ENCODE results near the gene BIRC5.
"Not testable (repeated sequence)": the region's sequence is repeated elsewhere in the genome, so short reads cannot be mapped to it uniquely, and the experiment has no call there.

Gene BIRC5

GRCh38 chr17:78214016-78214705 lies at the start of gene BIRC5:
Gene BIRC5, plus strand, starts transcription at chr17:78214253. Its CDS starts 64 bp downstream, at chr17:78214317.
- DNase-seq (ENCODE audit: low read depth), result peak; percentile 56

- no peak for DNase-seq (ENCODE audit: low read depth)
Observed at GRCh38 chr17:78164748-78165607, 49.1 kb upstream of the BIRC5 start.

- no peak for DNase-seq (ENCODE audit: low read depth)
Observed at GRCh38 chr17:78166416-78166815, 47.6 kb upstream of the BIRC5 start.

GRCh38 chr17:78168242-78168902 lies 45.7 kb upstream of the BIRC5 start, which contains the start of gene SYNGR2:
Gene SYNGR2, plus strand, starts transcription at chr17:78168581. Its CDS starts 36 bp downstream, at chr17:78168617.
- DNase-seq (ENCODE audit: low read depth), result peak; percentile 65

- DNase-seq (ENCODE audit: low read depth), result no peak
Observed at GRCh38 chr17:78168903-78169793, 44.9 kb upstream of the BIRC5 start.

- DNase-seq (ENCODE audit: low read depth), result no peak
Observed at GRCh38 chr17:78170692-78171590, 43.1 kb upstream of the BIRC5 start.

- DNase-seq (ENCODE audit: low read depth), result not testable (repeated sequence)
Observed at GRCh38 chr17:78171591-78172248, 42.3 kb upstream of the BIRC5 start.

GRCh38 chr17:78172249-78173051 lies 41.6 kb upstream of the BIRC5 start:
- DNase-seq (ENCODE audit: low read depth), result no peak

- DNase-seq (ENCODE audit: low read depth), result no peak
Observed at GRCh38 chr17:78173097-78173715, 40.8 kb upstream of the BIRC5 start.

- no peak for DNase-seq (ENCODE audit: low read depth)
Observed at GRCh38 chr17:78174346-78174869, 39.6 kb upstream of the BIRC5 start.

- DNase-seq (ENCODE audit: low read depth), result no peak
Observed at GRCh38 chr17:78174870-78175642, 39.0 kb upstream of the BIRC5 start.

- no peak for DNase-seq (ENCODE audit: low read depth)
Observed at GRCh38 chr17:78175643-78175981, 38.4 kb upstream of the BIRC5 start.

- DNase-seq (ENCODE audit: low read depth), result no peak
Observed at GRCh38 chr17:78176548-78177025, 37.5 kb upstream of the BIRC5 start.

- no peak for DNase-seq (ENCODE audit: low read depth)
Observed at GRCh38 chr17:78179372-78179771, 34.7 kb upstream of the BIRC5 start.

GRCh38 chr17:78180083-78180482 lies 34.0 kb upstream of the BIRC5 start:
- no peak for DNase-seq (ENCODE audit: low read depth)

GRCh38 chr17:78180508-78180907 lies 33.5 kb upstream of the BIRC5 start:
- no peak for DNase-seq (ENCODE audit: low read depth)

- DNase-seq (ENCODE audit: low read depth), result no peak
Observed at GRCh38 chr17:78182504-78182903, 31.5 kb upstream of the BIRC5 start.

GRCh38 chr17:78183916-78184315 lies 30.1 kb upstream of the BIRC5 start:
- DNase-seq (ENCODE audit: low read depth), result no peak

Data from CMK (cell line).